ENCODE results near the gene LMAN1. TPM values are rescaled to one million over a fixed set of nuclear protein-coding genes. Genes with fewer than 3 reads are reported as not detected.

The LMAN1 gene
- total RNA-seq, 1 donor from 2014 or later: 123 TPM

DNA sequence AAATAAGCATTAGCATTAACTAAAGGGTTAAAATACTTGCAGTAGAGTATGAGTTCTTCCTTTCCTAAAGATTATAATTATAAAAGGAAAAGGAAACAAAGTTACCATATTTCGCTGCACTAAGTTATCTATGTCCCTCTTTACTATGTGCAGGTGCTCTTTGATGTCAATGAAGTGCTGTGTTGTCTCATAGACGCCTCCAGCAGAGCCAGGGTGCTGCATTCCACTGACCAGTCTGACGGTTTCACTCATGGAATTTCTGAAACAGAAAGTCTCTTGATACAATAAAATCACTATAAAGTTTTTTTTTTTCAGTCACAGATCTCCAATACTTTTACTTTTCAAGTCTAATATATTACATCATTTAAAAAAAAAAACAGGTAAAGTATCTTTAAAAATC is 26.1 kb downstream of the LMAN1 start:
- DNase-seq (ENCODE audit: low read depth): no peak
- Histone ChIP-seq H3K27me3 (ENCODE audit: insufficient read depth, low read length) (no peaks in the 10 kb centered on the region), H3K4me3 (ENCODE audit: insufficient read depth, low read depth, low read length) (no peak overlapping the region), H3K27ac (ENCODE audit: low read depth, low read length) (no peak overlapping the region), H3K4me2 (ENCODE audit: low read length) (no peak overlapping the region), H3K36me3 (ENCODE audit: insufficient read depth, low read length) (peaks cover 80% of the 10 kb centered on the region), H3K9me3 (ENCODE audit: insufficient read depth, low read depth, low read length) (no peaks in the 10 kb centered on the region), H3K4me1 (ENCODE audit: insufficient read depth, low read length) (no peaks in the 10 kb centered on the region), H3K9ac (ENCODE audit: low read length) (no peak overlapping the region), H2AFZ (ENCODE audit: low read depth, low read length) (no peak overlapping the region), H3K79me2 (ENCODE audit: insufficient read depth, low read length) (peaks cover 2% of the 10 kb centered on the region), H4K20me1 (ENCODE audit: insufficient read depth, low read length) (peaks cover 42% of the 10 kb centered on the region)
- no peak for TF ChIP-seq EZH2 (IDR thresholded peaks at IDR 0.05; ENCODE audit: insufficient read depth, low read length)
- TF ChIP-seq, protein P1, sequence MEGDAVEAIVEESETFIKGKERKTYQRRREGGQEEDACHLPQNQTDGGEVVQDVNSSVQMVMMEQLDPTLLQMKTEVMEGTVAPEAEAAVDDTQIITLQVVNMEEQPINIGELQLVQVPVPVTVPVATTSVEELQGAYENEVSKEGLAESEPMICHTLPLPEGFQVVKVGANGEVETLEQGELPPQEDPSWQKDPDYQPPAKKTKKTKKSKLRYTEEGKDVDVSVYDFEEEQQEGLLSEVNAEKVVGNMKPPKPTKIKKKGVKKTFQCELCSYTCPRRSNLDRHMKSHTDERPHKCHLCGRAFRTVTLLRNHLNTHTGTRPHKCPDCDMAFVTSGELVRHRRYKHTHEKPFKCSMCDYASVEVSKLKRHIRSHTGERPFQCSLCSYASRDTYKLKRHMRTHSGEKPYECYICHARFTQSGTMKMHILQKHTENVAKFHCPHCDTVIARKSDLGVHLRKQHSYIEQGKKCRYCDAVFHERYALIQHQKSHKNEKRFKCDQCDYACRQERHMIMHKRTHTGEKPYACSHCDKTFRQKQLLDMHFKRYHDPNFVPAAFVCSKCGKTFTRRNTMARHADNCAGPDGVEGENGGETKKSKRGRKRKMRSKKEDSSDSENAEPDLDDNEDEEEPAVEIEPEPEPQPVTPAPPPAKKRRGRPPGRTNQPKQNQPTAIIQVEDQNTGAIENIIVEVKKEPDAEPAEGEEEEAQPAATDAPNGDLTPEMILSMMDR (IDR thresholded peaks at IDR 0.05; ENCODE audit: insufficient read depth, low read depth, low read length): no peak
- FAIRE-seq: no peak
- Mint-ChIP-seq H3K36me3 (ENCODE audit: low read depth, unreplicated experiment) (peaks cover 12% of the 10 kb centered on the region), H3K27ac (ENCODE audit: unreplicated experiment) (no peak overlapping the region), H3K4me1 (ENCODE audit: low read depth, unreplicated experiment) (no peaks in the 10 kb centered on the region), H3K4me3 (ENCODE audit: unreplicated experiment) (no peak overlapping the region), H3K9me3 (ENCODE audit: unreplicated experiment) (no peaks in the 10 kb centered on the region), H3K27me3 (ENCODE audit: low read depth, unreplicated experiment) (no peaks in the 10 kb centered on the region)

DNA sequence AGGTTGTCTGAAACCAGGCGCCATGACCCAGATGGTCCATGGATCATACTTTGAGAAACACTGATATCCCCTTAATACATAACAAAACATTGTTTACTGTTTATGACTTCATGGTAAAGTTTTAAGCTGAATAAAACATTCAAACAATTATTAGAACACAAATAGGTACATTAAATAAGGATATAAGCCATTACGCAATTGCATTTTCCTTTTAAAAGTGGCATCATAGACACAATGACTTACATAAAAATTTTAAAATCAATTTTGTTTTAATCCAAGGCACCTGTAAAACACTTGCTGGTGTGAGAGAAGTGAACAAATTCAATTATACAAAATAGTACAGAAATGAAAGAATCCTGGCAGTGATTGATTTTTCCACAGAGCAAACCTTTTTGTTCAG is 30.4 kb downstream of the LMAN1 start:
- Histone ChIP-seq H3K4me3 (ENCODE audit: insufficient read depth, low read depth, low read length) (no peak overlapping the region), H3K9ac (ENCODE audit: low read length) (no peak overlapping the region), H3K4me2 (ENCODE audit: low read length) (no peak overlapping the region), H4K20me1 (ENCODE audit: insufficient read depth, low read length) (peaks cover 13% of the 10 kb centered on the region), H3K4me1 (ENCODE audit: insufficient read depth, low read length) (no peaks in the 10 kb centered on the region), H3K27ac (ENCODE audit: low read depth, low read length) (no peak overlapping the region), H3K9me3 (ENCODE audit: insufficient read depth, low read depth, low read length) (no peaks in the 10 kb centered on the region), H3K36me3 (ENCODE audit: insufficient read depth, low read length) (peaks cover 72% of the 10 kb centered on the region), H3K79me2 (ENCODE audit: insufficient read depth, low read length) (no peaks in the 10 kb centered on the region), H2AFZ (ENCODE audit: low read depth, low read length) (no peak overlapping the region), H3K27me3 (ENCODE audit: insufficient read depth, low read length) (no peaks in the 10 kb centered on the region)
- Mint-ChIP-seq H3K27me3 (ENCODE audit: low read depth, unreplicated experiment) (no peaks in the 10 kb centered on the region), H3K4me1 (ENCODE audit: low read depth, unreplicated experiment) (no peaks in the 10 kb centered on the region), H3K9me3 (ENCODE audit: unreplicated experiment) (no peaks in the 10 kb centered on the region), H3K36me3 (ENCODE audit: low read depth, unreplicated experiment) (peaks cover 21% of the 10 kb centered on the region), H3K27ac (ENCODE audit: unreplicated experiment) (no peak overlapping the region), H3K4me3 (ENCODE audit: unreplicated experiment) (no peak overlapping the region)
- FAIRE-seq (no peak), DNase-seq (ENCODE audit: low read depth) (no peak)
- TF ChIP-seq, protein P1 (IDR thresholded peaks at IDR 0.05; ENCODE audit: insufficient read depth, low read depth, low read length): no peak
- no peak for TF ChIP-seq EZH2 (IDR thresholded peaks at IDR 0.05; ENCODE audit: insufficient read depth, low read length)

DNA sequence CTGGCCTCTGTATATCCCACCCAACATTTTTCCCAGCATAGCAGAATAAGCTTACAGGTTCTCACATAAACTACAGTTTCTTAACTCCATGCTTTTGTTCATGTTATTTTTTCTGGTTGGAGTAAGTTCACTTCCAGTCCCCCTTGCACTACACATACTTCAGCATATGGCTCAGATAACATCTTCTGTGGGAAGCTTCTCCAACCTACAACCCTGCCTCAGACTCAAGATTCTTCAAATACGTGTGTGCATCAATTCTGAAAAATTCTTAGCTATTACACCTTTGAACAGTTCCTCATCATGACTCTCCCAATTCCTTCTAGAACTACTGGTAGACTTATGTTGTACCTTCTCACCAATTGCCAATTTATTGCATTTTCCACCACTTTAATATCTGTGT is 33.1 kb downstream of the LMAN1 start:
- Histone ChIP-seq H3K36me3 (ENCODE audit: insufficient read depth, low read length) (peaks cover 46% of the 10 kb centered on the region), H3K79me2 (ENCODE audit: insufficient read depth, low read length) (no peaks in the 10 kb centered on the region), H3K4me2 (ENCODE audit: low read length) (no peak overlapping the region), H3K27ac (ENCODE audit: low read depth, low read length) (no peak overlapping the region), H3K9ac (ENCODE audit: low read length) (no peak overlapping the region), H2AFZ (ENCODE audit: low read depth, low read length) (no peak overlapping the region), H4K20me1 (ENCODE audit: insufficient read depth, low read length) (peaks cover 3% of the 10 kb centered on the region), H3K9me3 (ENCODE audit: insufficient read depth, low read depth, low read length) (no peaks in the 10 kb centered on the region), H3K4me3 (ENCODE audit: insufficient read depth, low read depth, low read length) (no peak overlapping the region), H3K27me3 (ENCODE audit: insufficient read depth, low read length) (no peaks in the 10 kb centered on the region), H3K4me1 (ENCODE audit: insufficient read depth, low read length) (no peaks in the 10 kb centered on the region)
- Mint-ChIP-seq H3K9me3 (ENCODE audit: unreplicated experiment) (no peaks in the 10 kb centered on the region), H3K36me3 (ENCODE audit: low read depth, unreplicated experiment) (peaks cover 21% of the 10 kb centered on the region), H3K27ac (ENCODE audit: unreplicated experiment) (no peak overlapping the region), H3K4me3 (ENCODE audit: unreplicated experiment) (no peak overlapping the region), H3K4me1 (ENCODE audit: low read depth, unreplicated experiment) (no peaks in the 10 kb centered on the region), H3K27me3 (ENCODE audit: low read depth, unreplicated experiment) (no peaks in the 10 kb centered on the region)
- no peak for FAIRE-seq
- no peak for DNase-seq (ENCODE audit: low read depth)
- TF ChIP-seq, protein P1 (IDR thresholded peaks at IDR 0.05; ENCODE audit: insufficient read depth, low read depth, low read length): no peak
- no peak for TF ChIP-seq EZH2 (IDR thresholded peaks at IDR 0.05; ENCODE audit: insufficient read depth, low read length)
